Measurements from ENCODE around the gene C4orf50. TPM values are rescaled to one million over a fixed set of nuclear protein-coding genes. Genes with fewer than 3 reads are reported as not detected.

C4orf50 gene
- total and polyA plus RNA-seq, 2 of the 13 experiments (the other 11 are each of a cell fraction or from before 2014, with no cell fraction given), result not detected

DNA sequence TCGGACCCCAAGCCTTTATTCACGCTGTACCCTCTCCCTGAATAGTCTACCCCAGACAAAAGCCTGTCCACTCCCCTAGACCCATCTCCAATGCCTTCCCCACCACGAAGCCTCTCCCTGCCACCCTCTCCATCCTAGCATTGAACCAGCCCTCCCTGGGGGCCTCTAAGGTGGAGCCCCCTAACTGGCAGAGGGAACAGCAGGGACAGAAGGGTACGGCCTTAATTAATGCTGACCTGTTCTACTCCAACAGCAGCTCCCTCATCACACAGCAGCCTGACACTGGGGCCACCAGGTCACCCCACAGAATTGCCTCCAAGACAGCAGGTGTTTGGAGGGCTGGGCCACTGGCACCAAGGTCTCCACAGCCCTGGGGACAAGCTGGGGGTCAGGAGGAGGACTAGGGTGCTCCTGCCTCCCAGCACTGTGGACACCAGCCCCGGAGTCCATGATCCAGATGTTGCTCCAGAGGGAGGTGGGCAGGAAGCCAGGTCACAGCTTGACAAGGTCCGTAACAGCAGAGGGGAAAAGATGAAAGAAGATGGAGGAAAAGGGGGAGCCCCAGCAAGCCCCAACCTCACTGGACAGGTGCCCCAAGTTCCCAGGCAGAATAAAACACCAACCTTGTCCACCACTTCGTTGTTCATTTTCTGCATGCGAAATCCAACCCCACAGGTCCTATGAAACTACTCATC, 129.1 kb downstream of the C4orf50 start:
- POLR2A ChIA-PET, result no interaction called here
- no TSS peak for BruUV-seq (replicated peaks)
- CTCF ChIA-PET (ENCODE audit: low intra/inter-chr PET ratio, low total read pairs), result no interaction called here

More for the DNA sequence above, 129.1 kb downstream of the C4orf50 start:
- Histone ChIP-seq H3K4me2 (ENCODE audit: low read depth, low read length) (no peak overlapping the region), H3K9ac (ENCODE audit: insufficient read depth, low read depth, low read length) (no peak overlapping the region), H4K20me1 (ENCODE audit: insufficient read depth, low read length) (peaks cover 4% of the 10 kb centered on the region; the same call in 1 of the 2 replicates), H2AFZ (ENCODE audit: low read length) (no peak overlapping the region), H3K4me1 (ENCODE audit: insufficient read depth, low read length) (no peaks in the 10 kb centered on the region), H3K27ac (ENCODE audit: extremely low read length, insufficient read depth, low read length) (no peak overlapping the region), H3K4me3 (replicated peaks in 1 of 3; ENCODE audit: insufficient read depth in 1 of 3, low read depth in 2 of 3, low read length in 3 of 3) (no peak overlapping the region), H3K79me2 (ENCODE audit: insufficient read depth, low read length) (no peaks in the 10 kb centered on the region), H3K27me3 (ENCODE audit: control insufficient read depth in 1 of 2, insufficient read depth in 2 of 2, low read length in 2 of 2) (peaks cover 5 to 22% of the 10 kb centered on the region in 2 experiments; a peak in 4 of 5 replicates), H3K36me3 (replicated peaks in 1 of 2; ENCODE audit: control insufficient read depth in 1 of 2, insufficient read depth in 2 of 2, low read length in 2 of 2) (no peaks in the 10 kb centered on the region), H3K9me3 (ENCODE audit: low read length) (no peaks in the 10 kb centered on the region)
- DNase-seq (ENCODE audit: low spot score), result no peak
- in situ Hi-C loops (cut with HindIII; ENCODE audit: extremely low pct_ligation_motif_present, low pct_unique_long_range_greater_than_20kb) (no loop called here), intact Hi-C loops (cut with micrococcal nuclease; ENCODE audit: unreplicated experiment) (no loop called here)
- FAIRE-seq, result no peak
- ATAC-seq, result no peak
- WGBS (ENCODE audit: low lambda C conversion rate), result 4% methylated on average over 8 of the region's 8 CpGs
- TF ChIP-seq HNF1A (IDR thresholded peaks at IDR 0.05; ENCODE audit: low read depth) (no peak), HNF1A (CRISPR knock-in tag; IDR thresholded peaks at IDR 0.05; ENCODE audit: borderline replicate concordance) (no peak), ZNF460 (CRISPR knock-in tag; IDR thresholded peaks at IDR 0.05; ENCODE audit: borderline replicate concordance) (no peak)

All from HepG2 (cell line).